GM12878 (cell line): ENCODE measurements around the gene KRTAP10-7. TPM values are rescaled to one million over a fixed set of nuclear protein-coding genes. Genes with fewer than 3 reads are reported as not detected.

Source experiments
- ATAC-seq: fragments of 200-7000 bp; cut with Tn5 transposase; 3 replicates; pipeline ENCODE4 v1.9.1; 2020; ENCODE audit warnings: mild to moderate bottlenecking, moderate library complexity
- BruUV-seq: library from RNA; stranded (reverse); fragments of 400-500 nt; replicated peaks from 2 replicates; lab custom pipeline; 2021; lab: Mats Ljungman, UMichigan
- CTCF ChIA-PET: fragments of 300-600 bp; sonication (Branson Sonifier 250); formaldehyde crosslinking; extraction: SDS; loops from one replicate; lab custom pipeline; 2021; ENCODE audit warnings: inconsistent platforms; lab: Yijun Ruan, JAX
- POLR2A ChIA-PET: fragments of 350-600 bp; formaldehyde crosslinking; extraction: SDS; loops from one replicate; lab custom pipeline; 2021; ENCODE audit warnings: inconsistent platforms; lab: Charles Lee
- RAD21 ChIA-PET: fragments of 300-600 bp; sonication (Branson Sonifier 250); formaldehyde crosslinking; loops from one replicate; lab custom pipeline; 2023; ENCODE audit warnings: antibody characterized with exemption; ENCODE audit not compliant: unreplicated experiment; lab: Charles Lee
- SMC1A ChIA-PET: fragments of 300-600 bp; sonication (Branson Sonifier 250); formaldehyde crosslinking; loops from one replicate; lab custom pipeline; 2023; ENCODE audit not compliant: unreplicated experiment, uncharacterized antibody; lab: Charles Lee
- DNase-seq: peaks from one replicate; pipeline ENCODE4 v3.0.0-alpha.2; 2011; ENCODE audit warnings: low read depth, low spot score
- FAIRE-seq: peaks from 3 replicates; lab custom pipeline; 2011; peaks lifted over from hg19 to GRCh38; lab: Jason Lieb, UNC
- H2AFZ ChIP-seq: 2 replicates; pipeline ENCODE4 v1.6.0; 2011; ENCODE audit warnings: low read depth, low read length, control low read depth; ENCODE audit not compliant: control insufficient read depth
- H3K27ac ChIP-seq: 2 replicates; pipeline ENCODE4 v1.5.1; 2011; ENCODE audit warnings: control low read depth; ENCODE audit not compliant: control insufficient read depth, insufficient read depth
- H3K27me3 ChIP-seq, 2 experiments: replicated peaks in 1 of 2; 2 replicates each; pipeline versions ENCODE4 v1.6.0 to v1.6.1; 2011; ENCODE audit warnings: low read length in 1 of 2; ENCODE audit not compliant: control insufficient read depth in 2 of 2, insufficient read depth in 2 of 2
- H3K36me3 ChIP-seq, 2 experiments: 2 replicates each; pipeline ENCODE4 v1.5.1; 2011; ENCODE audit warnings: low read length in 1 of 2; ENCODE audit not compliant: control insufficient read depth in 2 of 2, insufficient read depth in 2 of 2
- H3K4me1 ChIP-seq: 2 replicates; pipeline ENCODE4 v1.6.1; 2011; ENCODE audit warnings: mild to moderate bottlenecking, low read length, moderate library complexity, mixed read lengths; ENCODE audit not compliant: control insufficient read depth, insufficient read depth
- H3K4me2 ChIP-seq: 2 replicates; pipeline ENCODE4 v1.6.0; 2011; ENCODE audit warnings: control low read depth; ENCODE audit not compliant: control insufficient read depth, insufficient read depth
- H3K4me3 ChIP-seq: fragments of 200-600 bp; sonication (generic); 2 replicates; pipeline ENCODE4 v1.5.1; 2016
- H3K79me2 ChIP-seq: 2 replicates; pipeline ENCODE4 v1.6.0; 2011; ENCODE audit warnings: low read length; ENCODE audit not compliant: control insufficient read depth, insufficient read depth
- H3K9ac ChIP-seq: 2 replicates; pipeline ENCODE4 v1.8.0; 2011; ENCODE audit warnings: low read length, control low read depth, mixed read lengths; ENCODE audit not compliant: control insufficient read depth, insufficient read depth
- H3K9me3 ChIP-seq: replicated peaks from 3 replicates; pipeline ENCODE4 v1.5.1; 2011; ENCODE audit warnings: mild to moderate bottlenecking, low read length; ENCODE audit not compliant: control insufficient read depth, insufficient read depth
- H4K20me1 ChIP-seq: 2 replicates; pipeline ENCODE4 v1.6.0; 2011; ENCODE audit not compliant: control insufficient read depth, insufficient read depth
- CHD2 ChIP-seq: IDR thresholded peaks from 2 replicates; pipeline ENCODE4 v1.6.1; 2011; ENCODE audit warnings: low read depth, low read length, improper control_type of control experiment, borderline replicate concordance
- FOS ChIP-seq: IDR thresholded peaks from 3 replicates; pipeline ENCODE4 v1.6.1; 2011; ENCODE audit warnings: borderline replicate concordance; ENCODE audit not compliant: insufficient read length; ENCODE audit errors: extremely low read depth
- IRF4 ChIP-seq: IDR thresholded peaks from 2 replicates; pipeline ENCODE4 v1.6.1; 2011; ENCODE audit warnings: low read depth, low read length
- PAX5 ChIP-seq: IDR thresholded peaks from 2 replicates; pipeline ENCODE4 v1.6.1; 2011; ENCODE audit warnings: low read depth, low read length, borderline replicate concordance
- SMC3 ChIP-seq: IDR thresholded peaks from 2 replicates; pipeline ENCODE4 v1.6.1; 2011; ENCODE audit warnings: low read length, improper control_type of control experiment, borderline replicate concordance
- SREBF2 ChIP-seq: IDR thresholded peaks from 2 replicates; pipeline ENCODE4 v1.6.1; 2012; ENCODE audit warnings: mild to moderate bottlenecking, low read length
- STAT1 ChIP-seq: fragments of 450-650 bp; conservative IDR thresholded peaks from 2 replicates; pipeline ENCODE4 v1.6.1; 2014; ENCODE audit warnings: antibody characterized with exemption, mild to moderate bottlenecking
- ZNF217 ChIP-seq: fragments of 450-650 bp; IDR thresholded peaks from 2 replicates; pipeline ENCODE4 v1.6.1; 2017; ENCODE audit warnings: antibody characterized with exemption, mild to moderate bottlenecking
- WGBS: methylation state at CpG from one replicate; pipeline ENCODE4 v1.1.6; 2016; ENCODE audit warnings: low lambda C conversion rate; ENCODE audit not compliant: insufficient replicate concordance, insufficient coverage; ENCODE audit errors: missing lambda C conversion rate; 5-methylcytosine and 5-hydroxymethylcytosine counted together
- in situ Hi-C: fragments of 300-500 bp; cut with MboI; formaldehyde crosslinking; loops from 9 replicates; pipeline ENCODE4 v1.14.3; 2018; ENCODE audit warnings: mixed read lengths
- intact Hi-C: fragments of 100-400 bp; cut with micrococcal nuclease; formaldehyde crosslinking; loops from one replicate; pipeline ENCODE4 v1.14.2; 2022; ENCODE audit not compliant: unreplicated experiment
- polyA plus RNA-seq, 11 experiments: library from polyadenylated mRNA; depleted of rRNA in 4 of 11; unstranded in 6 of 11; stranded (reverse) in 5 of 11; fragments of >200 nt; fragmentation: Nextera tagmentation in 4 of 11; fragmentation: Illumina TruSeq in 1 of 11; extraction: Ambion mirVana in 4 of 11; extraction: Trizol in 1 of 11; gene quantifications; 1 replicate in 1 of 11; 2 replicates in 10 of 11; pipeline versions ENCODE4 v1.2.1 to v1.2.3, GENCODE V29; 2011 to 2016; ENCODE audit warnings: inconsistent platforms in 2 of 11, missing spikeins in 2 of 11, low read depth in 1 of 11
- total RNA-seq, 4 experiments: library from RNA; depleted of rRNA in 3 of 4; stranded (reverse); fragments of >200 nt in 3 of 4; fragmentation: Illumina TruSeq in 1 of 4; extraction: Trizol in 1 of 4; gene quantifications; 2 replicates each; pipeline versions ENCODE4 v1.2.1 to v1.2.3, GENCODE V29; 2013 to 2021
- TF ChIP-seq, protein P1 (sequence below): fragments of 450-650 bp; IDR thresholded peaks from 2 replicates; pipeline ENCODE4 v1.6.1; 2018; ENCODE audit warnings: mild to moderate bottlenecking, low read depth, moderate library complexity; ENCODE audit not compliant: partially characterized antibody
- TF ChIP-seq, protein P2 (sequence below): IDR thresholded peaks from 2 replicates; pipeline ENCODE4 v1.6.1; 2012; ENCODE audit warnings: low read depth, low read length, improper control_type of control experiment

Gene KRTAP10-7
- total and polyA plus RNA-seq, 10 of the 15 experiments (the other 5 are each of a cell fraction or from before 2014, with no cell fraction given), result not detected

DNA sequence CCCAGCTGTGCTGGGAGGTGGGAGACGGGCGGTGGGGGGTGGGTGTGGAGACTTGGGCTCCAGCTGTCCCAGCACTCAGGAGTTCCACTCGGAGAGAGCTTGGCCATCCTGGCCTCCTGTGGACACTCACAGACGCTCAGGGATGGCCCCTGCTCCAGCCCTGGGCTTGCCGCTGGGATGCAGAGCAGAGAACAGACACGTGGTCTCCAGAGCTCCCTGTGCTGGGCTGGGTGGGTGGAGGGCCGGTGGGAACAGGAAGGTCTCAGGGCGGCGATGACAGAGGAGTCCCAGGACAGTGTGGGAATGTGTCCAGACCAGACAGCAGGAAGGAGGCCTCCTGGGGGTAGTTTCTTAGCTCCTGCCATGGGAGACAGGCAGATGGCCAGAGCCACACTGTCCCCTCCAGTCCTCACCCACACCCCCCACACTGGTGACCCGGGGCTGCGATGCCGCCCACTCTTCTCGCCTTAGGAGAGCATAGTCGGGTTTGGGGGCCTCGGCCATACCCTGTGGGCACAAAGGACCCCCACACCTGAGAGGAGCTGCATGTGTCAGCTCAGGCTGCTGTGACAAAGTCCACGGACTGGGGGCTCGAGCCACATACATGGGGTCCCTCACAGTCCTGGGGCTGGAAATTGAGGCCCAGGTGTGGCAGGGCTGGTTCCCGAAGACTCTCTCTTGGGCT, 28.5 kb downstream of the KRTAP10-7 start:
- Histone ChIP-seq H2AFZ (no peak overlapping the region), H3K79me2 (no peaks in the 10 kb centered on the region), H3K4me3 (no peak overlapping the region), H4K20me1 (no peaks in the 10 kb centered on the region), H3K27ac (no peak overlapping the region), H3K4me2 (no peak overlapping the region), H3K4me1 (no peaks in the 10 kb centered on the region), H3K9me3 (peaks cover 9% of the 10 kb centered on the region; the same call in 1 of the 3 replicates), H3K36me3 (no peaks in the 10 kb centered on the region), H3K27me3 (no peaks in the 10 kb centered on the region), H3K9ac (no peak overlapping the region)
- DNase-seq (no peak), FAIRE-seq (no peak), ATAC-seq (no peak)
- SMC1A ChIA-PET, result no interaction called here
- POLR2A ChIA-PET, result no interaction called here
- WGBS, result 50% methylated on average over 15 of the region's 18 CpGs
- in situ Hi-C loops (no loop called here), intact Hi-C loops (no loop called here)
- BruUV-seq, result no TSS peak
- CTCF ChIA-PET, result no interaction called here
- RAD21 ChIA-PET, result no interaction called here
- TF ChIP-seq CHD2, result no peak
- no peak for TF ChIP-seq FOS
- TF ChIP-seq, protein P1, sequence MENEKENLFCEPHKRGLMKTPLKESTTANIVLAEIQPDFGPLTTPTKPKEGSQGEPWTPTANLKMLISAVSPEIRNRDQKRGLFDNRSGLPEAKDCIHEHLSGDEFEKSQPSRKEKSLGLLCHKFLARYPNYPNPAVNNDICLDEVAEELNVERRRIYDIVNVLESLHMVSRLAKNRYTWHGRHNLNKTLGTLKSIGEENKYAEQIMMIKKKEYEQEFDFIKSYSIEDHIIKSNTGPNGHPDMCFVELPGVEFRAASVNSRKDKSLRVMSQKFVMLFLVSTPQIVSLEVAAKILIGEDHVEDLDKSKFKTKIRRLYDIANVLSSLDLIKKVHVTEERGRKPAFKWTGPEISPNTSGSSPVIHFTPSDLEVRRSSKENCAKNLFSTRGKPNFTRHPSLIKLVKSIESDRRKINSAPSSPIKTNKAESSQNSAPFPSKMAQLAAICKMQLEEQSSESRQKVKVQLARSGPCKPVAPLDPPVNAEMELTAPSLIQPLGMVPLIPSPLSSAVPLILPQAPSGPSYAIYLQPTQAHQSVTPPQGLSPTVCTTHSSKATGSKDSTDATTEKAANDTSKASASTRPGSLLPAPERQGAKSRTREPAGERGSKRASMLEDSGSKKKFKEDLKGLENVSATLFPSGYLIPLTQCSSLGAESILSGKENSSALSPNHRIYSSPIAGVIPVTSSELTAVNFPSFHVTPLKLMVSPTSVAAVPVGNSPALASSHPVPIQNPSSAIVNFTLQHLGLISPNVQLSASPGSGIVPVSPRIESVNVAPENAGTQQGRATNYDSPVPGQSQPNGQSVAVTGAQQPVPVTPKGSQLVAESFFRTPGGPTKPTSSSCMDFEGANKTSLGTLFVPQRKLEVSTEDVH, result no peak

DNA sequence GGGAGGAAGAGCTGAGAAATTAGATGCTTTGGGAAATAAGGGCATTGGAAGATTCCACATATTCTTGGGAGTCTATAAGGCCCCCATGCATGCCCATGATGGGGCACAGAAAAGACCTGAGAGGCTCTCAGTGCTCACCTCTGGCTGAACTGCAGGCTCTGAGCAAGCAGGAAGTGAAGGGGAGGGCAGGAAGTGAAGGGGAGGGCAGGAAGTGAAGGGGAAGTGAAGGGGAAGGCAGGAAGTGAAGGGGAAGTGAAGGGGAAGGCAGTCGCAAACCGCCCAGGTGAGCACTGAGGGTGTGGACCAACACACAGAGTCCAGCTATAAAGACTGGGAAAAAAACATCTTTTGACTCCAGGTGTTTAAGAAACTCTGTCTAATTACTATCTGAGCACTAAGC, 30.0 kb downstream of the KRTAP10-7 start:
- H3K4me1 ChIP-seq, result no peaks in the 10 kb centered on the region
- intact Hi-C loops, result no loop called here
- no peak overlapping the region for H2AFZ ChIP-seq
- FAIRE-seq (no peak), ATAC-seq (no peak), DNase-seq (no peak)
- no peaks in the 10 kb centered on the region for H3K27me3 ChIP-seq
- no peak overlapping the region for H3K27ac ChIP-seq
- TF ChIP-seq PAX5 (no peak), IRF4 (no peak), SREBF2 (no peak), STAT1 (no peak), ZNF217 (no peak), SMC3 (no peak)
- TF ChIP-seq, protein P2, sequence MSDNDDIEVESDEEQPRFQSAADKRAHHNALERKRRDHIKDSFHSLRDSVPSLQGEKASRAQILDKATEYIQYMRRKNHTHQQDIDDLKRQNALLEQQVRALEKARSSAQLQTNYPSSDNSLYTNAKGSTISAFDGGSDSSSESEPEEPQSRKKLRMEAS, result no peak
- no peak overlapping the region for H3K4me3 ChIP-seq
- H3K79me2 ChIP-seq, result no peaks in the 10 kb centered on the region
- ChIA-PET RAD21 (no interaction called here), POLR2A (no interaction called here), CTCF (no interaction called here), SMC1A (no interaction called here)
- H3K36me3 ChIP-seq, result no peaks in the 10 kb centered on the region
- no peak overlapping the region for H3K9ac ChIP-seq
- no peak overlapping the region for H3K4me2 ChIP-seq
- no peaks in the 10 kb centered on the region for H4K20me1 ChIP-seq
- 55% methylated on average over 2 of the region's 2 CpGs for WGBS
- no TSS peak for BruUV-seq
- H3K9me3 ChIP-seq, result peaks cover 9% of the 10 kb centered on the region; the same call in 1 of the 3 replicates
- in situ Hi-C loops, result no loop called here
